Astrocyte (in vitro differentiated cells and primary cell): ENCODE results near the gene MOB1A. TPM values are rescaled to one million over a fixed set of nuclear protein-coding genes. Genes with fewer than 3 reads are reported as not detected.

Experiments
- DNase-seq: peaks from one replicate; pipeline ENCODE4 v3.0.0-alpha.2; 2010; ENCODE audit warnings: low read depth
- FAIRE-seq: peaks from 2 replicates; lab custom pipeline; 2011; peaks lifted over from hg19 to GRCh38; lab: Jason Lieb, UNC
- H2AFZ ChIP-seq: 2 replicates; pipeline ENCODE4 v1.6.0; 2012; ENCODE audit warnings: low read depth, low read length, inconsistent platforms
- H3K27ac ChIP-seq: 2 replicates; pipeline ENCODE4 v1.5.1; 2011; ENCODE audit warnings: low read depth, low read length, inconsistent platforms
- H3K27me3 ChIP-seq: 2 replicates; pipeline ENCODE4 v1.6.0; 2011; ENCODE audit warnings: low read length, inconsistent platforms; ENCODE audit not compliant: insufficient read depth
- H3K36me3 ChIP-seq: 2 replicates; pipeline ENCODE4 v1.5.1; 2011; ENCODE audit warnings: low read length, inconsistent platforms; ENCODE audit not compliant: insufficient read depth
- H3K4me1 ChIP-seq: 2 replicates; pipeline ENCODE4 v1.5.1; 2011; ENCODE audit warnings: low read length, inconsistent platforms; ENCODE audit not compliant: insufficient read depth
- H3K4me2 ChIP-seq: 2 replicates; pipeline ENCODE4 v1.6.0; 2012; ENCODE audit warnings: low read length, inconsistent platforms
- H3K4me3 ChIP-seq: 2 replicates; pipeline ENCODE4 v1.5.1; 2011; ENCODE audit warnings: low read depth, mild to moderate bottlenecking, low read length, inconsistent platforms; ENCODE audit not compliant: insufficient read depth
- H3K79me2 ChIP-seq: 2 replicates; pipeline ENCODE4 v1.6.0; 2012; ENCODE audit warnings: mild to moderate bottlenecking, low read length, inconsistent platforms; ENCODE audit not compliant: insufficient read depth
- H3K9ac ChIP-seq: 2 replicates; pipeline ENCODE4 v1.6.0; 2012; ENCODE audit warnings: mild to moderate bottlenecking, low read length, inconsistent platforms
- H3K9me3 ChIP-seq: 2 replicates; pipeline ENCODE4 v1.5.1; 2012; ENCODE audit warnings: low read depth, mild to moderate bottlenecking, low read length, inconsistent platforms; ENCODE audit not compliant: insufficient read depth
- H4K20me1 ChIP-seq: 2 replicates; pipeline ENCODE4 v1.6.0; 2012; ENCODE audit warnings: low read length, inconsistent platforms; ENCODE audit not compliant: insufficient read depth
- H3K27ac Mint-ChIP-seq: one replicate; pipeline ENCODE4 v1.8.0; 2021; ENCODE audit warnings: mild to moderate bottlenecking, mixed read lengths; ENCODE audit not compliant: unreplicated experiment
- H3K27me3 Mint-ChIP-seq: one replicate; pipeline ENCODE4 v1.8.0; 2021; ENCODE audit warnings: low read depth, mixed read lengths; ENCODE audit not compliant: unreplicated experiment
- H3K36me3 Mint-ChIP-seq: one replicate; pipeline ENCODE4 v1.8.0; 2021; ENCODE audit warnings: low read depth, mixed read lengths; ENCODE audit not compliant: unreplicated experiment
- H3K4me1 Mint-ChIP-seq: one replicate; pipeline ENCODE4 v1.8.0; 2021; ENCODE audit warnings: low read depth, mixed read lengths; ENCODE audit not compliant: unreplicated experiment
- H3K4me3 Mint-ChIP-seq: one replicate; pipeline ENCODE4 v1.8.0; 2021; ENCODE audit warnings: mild to moderate bottlenecking, moderate library complexity, mixed read lengths; ENCODE audit not compliant: unreplicated experiment
- H3K9me3 Mint-ChIP-seq: one replicate; pipeline ENCODE4 v1.8.0; 2021; ENCODE audit warnings: mild to moderate bottlenecking, mixed read lengths; ENCODE audit not compliant: unreplicated experiment
- CTCF ChIP-seq: IDR thresholded peaks from 2 replicates; pipeline ENCODE4 v1.5.1; 2011; ENCODE audit warnings: low read depth, mild to moderate bottlenecking, inconsistent platforms, low read length, moderate library complexity; ENCODE audit not compliant: insufficient read depth
- EZH2 ChIP-seq: IDR thresholded peaks from 2 replicates; pipeline ENCODE4 v1.6.1; 2012; ENCODE audit warnings: mild to moderate bottlenecking, low read length, inconsistent platforms; ENCODE audit not compliant: insufficient read depth
- total RNA-seq: library from RNA; stranded (reverse); gene quantifications from 2 replicates; pipeline ENCODE4 v1.2.1, GENCODE V29; 2021

MOB1A gene
- total RNA-seq, 1 donor from 2014 or later = 116 TPM

- peaks cover 18% of the 10 kb centered on the region for H3K36me3 Mint-ChIP-seq
Measured at GRCh38 chr2:74226648-74227213, 48.1 kb upstream of the MOB1A start.

GRCh38 chr2:74225698-74226459 is 47.2 kb upstream of the MOB1A start:
- Histone ChIP-seq H3K9ac (no peak overlapping the region), H3K79me2 (no peaks in the 10 kb centered on the region), H3K36me3 (no peaks in the 10 kb centered on the region), H3K27me3 (no peaks in the 10 kb centered on the region), H2AFZ (no peak overlapping the region), H3K4me2 (no peak overlapping the region), H3K9me3 (no peaks in the 10 kb centered on the region), H3K4me3 (no peak overlapping the region), H3K4me1 (no peaks in the 10 kb centered on the region), H3K27ac (no peak overlapping the region), H4K20me1 (peaks cover 4% of the 10 kb centered on the region)
- peaks cover 4% of the 10 kb centered on the region for H3K27me3 Mint-ChIP-seq
- DNase-seq (no peak), FAIRE-seq (no peak)
- H3K27ac Mint-ChIP-seq = peak overlapping the region; percentile 74
- H3K4me3 Mint-ChIP-seq = no peak overlapping the region
- TF ChIP-seq EZH2 (no peak), CTCF (no peak)
- H3K36me3 Mint-ChIP-seq = peaks cover 26% of the 10 kb centered on the region
- no peaks in the 10 kb centered on the region for H3K9me3 Mint-ChIP-seq
- H3K4me1 Mint-ChIP-seq = peaks cover 12% of the 10 kb centered on the region

More at GRCh38 chr2:74226648-74227213, 48.1 kb upstream of the MOB1A start:
- DNase-seq (no peak), FAIRE-seq (no peak)
- peaks cover 4% of the 10 kb centered on the region for H4K20me1 ChIP-seq
- no peak overlapping the region for H3K27ac ChIP-seq
- H3K79me2 ChIP-seq = no peaks in the 10 kb centered on the region
- peaks cover 12% of the 10 kb centered on the region for H3K4me1 Mint-ChIP-seq
- peaks cover 8% of the 10 kb centered on the region for H3K27me3 Mint-ChIP-seq
- no peak for TF ChIP-seq EZH2
- no peak for TF ChIP-seq CTCF
- no peaks in the 10 kb centered on the region for H3K9me3 ChIP-seq
- H3K27ac Mint-ChIP-seq = no peak overlapping the region
- no peaks in the 10 kb centered on the region for H3K4me1 ChIP-seq
- H3K9ac ChIP-seq = no peak overlapping the region
- no peak overlapping the region for H2AFZ ChIP-seq
- H3K9me3 Mint-ChIP-seq = no peaks in the 10 kb centered on the region
- H3K4me3 Mint-ChIP-seq = no peak overlapping the region
- no peak overlapping the region for H3K4me3 ChIP-seq
- H3K27me3 ChIP-seq = no peaks in the 10 kb centered on the region
- H3K36me3 ChIP-seq = no peaks in the 10 kb centered on the region
- no peak overlapping the region for H3K4me2 ChIP-seq
